HG03159 (cell line): ENCODE results near the gene GBA2.

Experiments
- ATAC-seq: cut with Tn5 transposase; IDR thresholded peaks from one replicate; pipeline ENCODE4 v1.9.1; 2021; ENCODE audit warnings: mild to moderate bottlenecking, moderate library complexity; ENCODE audit not compliant: unreplicated experiment

Gene GBA2

DNA sequence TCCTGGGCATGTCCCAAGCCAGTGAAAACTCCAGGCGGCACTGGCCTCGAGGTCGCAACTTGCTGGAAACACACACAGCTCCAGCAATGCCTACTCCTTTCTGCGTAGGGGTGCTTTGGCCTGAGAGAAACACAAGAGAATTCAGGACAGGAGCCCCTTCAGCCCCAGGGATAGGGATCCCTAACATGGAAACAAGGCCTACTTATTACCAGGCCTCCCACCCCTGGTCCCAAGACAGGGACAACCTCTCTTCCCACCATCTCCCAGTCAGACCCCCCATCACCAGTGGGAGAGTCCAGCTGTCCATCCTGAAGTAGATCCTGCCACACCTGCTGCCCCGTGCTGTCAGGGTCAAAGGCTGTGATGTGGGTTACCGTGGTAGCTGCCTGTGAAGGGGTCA, 8.8 kb downstream of the GBA2 start:
- no peak for ATAC-seq

GRCh38 chr9:35738924-35739323, 10.1 kb downstream of the GBA2 start:
- ATAC-seq: no peak

GRCh38 chr9:35738186-35738585, 10.8 kb downstream of the GBA2 start:
- no peak for ATAC-seq

DNA sequence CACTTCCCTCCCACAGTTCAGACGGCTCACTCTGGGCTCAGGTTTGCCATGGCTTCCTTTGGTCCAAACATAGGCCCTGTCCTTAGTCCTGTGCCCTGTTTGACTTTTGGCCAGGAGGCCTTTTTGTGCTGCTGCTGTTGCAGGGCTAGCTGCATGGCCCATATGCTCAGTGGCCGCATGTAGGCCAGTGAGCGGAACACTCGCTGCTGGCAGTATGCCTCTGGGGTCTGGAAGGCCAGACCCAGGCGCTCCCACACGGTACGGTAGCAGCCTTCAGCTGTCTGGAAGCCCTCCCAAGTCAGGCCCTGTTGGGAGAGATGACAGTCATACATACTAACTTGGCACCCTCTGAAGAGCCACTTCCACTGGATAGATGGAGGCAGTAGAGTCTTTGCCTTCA, 11.9 kb downstream of the GBA2 start:
- ATAC-seq: no peak

DNA sequence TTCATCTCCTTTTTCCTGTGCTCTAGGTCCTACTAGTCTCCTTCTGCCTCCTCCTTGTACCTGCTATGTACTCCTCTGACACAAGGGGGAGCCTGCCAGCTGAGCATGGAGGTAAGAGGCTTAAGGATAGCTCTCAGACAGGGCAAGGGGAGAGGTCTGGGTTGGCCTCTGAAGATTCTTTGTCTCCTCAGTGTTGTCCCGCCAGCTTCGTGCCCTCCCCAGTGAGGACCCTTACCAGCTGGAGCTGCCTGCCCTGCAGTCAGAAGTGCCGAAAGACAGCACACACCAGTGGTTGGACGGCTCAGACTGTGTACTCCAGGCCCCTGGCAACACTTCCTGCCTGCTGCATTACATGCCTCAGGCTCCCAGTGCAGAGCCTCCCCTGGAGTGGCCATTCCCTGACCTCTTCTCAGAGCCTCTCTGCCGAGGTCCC, 12.8 kb downstream of the GBA2 start:
- ATAC-seq: no peak

DNA sequence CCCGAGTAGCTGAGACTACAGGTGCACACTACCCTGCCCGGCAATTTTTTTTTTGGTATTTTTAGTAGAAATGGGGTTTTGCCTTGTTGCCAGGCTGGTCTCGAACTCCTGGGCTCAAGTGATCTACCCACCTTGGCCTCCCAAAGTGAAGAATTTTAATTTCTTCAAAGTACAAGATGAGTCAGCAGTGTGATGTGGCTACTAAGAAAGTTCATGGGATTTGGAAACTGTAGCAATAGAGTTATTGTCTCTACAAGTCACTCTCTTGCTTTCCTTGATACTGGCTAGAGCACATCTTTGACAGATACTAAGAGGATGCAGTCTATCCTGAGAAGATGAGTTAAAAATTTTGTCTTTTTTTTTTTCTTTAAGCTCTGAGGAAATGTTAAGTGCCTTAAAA, 14.9 kb downstream of the GBA2 start:
- ATAC-seq: no peak

DNA sequence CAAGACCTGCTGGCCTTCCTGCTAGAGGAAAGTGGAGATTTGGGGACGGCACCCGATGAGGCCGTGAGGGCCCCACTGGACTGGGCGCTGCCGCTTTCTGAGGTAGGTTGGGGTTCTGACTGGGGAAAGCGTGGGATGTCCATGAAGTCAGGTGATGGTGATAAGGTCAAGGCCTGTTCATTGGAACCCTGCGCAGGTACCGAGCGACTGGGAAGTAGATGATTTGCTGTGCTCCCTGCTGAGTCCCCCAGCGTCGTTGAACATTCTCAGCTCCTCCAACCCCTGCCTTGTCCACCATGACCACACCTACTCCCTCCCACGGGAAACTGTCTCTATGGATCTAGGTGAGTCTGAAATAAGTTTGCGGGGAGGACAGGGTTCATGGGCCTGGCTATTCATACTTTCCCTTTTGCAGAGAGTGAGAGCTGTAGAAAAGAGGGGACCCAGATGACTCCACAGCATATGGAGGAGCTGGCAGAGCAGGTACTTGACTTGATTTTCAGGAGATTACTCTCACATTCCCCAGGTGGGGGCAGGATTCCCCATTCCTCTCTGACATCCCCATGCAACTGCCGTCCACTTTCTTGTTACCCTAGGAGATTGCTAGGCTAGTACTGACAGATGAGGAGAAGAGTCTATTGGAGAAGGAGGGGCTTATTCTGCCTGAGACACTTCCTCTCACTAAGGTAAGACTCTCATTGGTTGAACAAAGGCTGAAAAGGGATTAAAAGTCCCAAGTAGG, 16.1 kb downstream of the GBA2 start:
- no peak for ATAC-seq

DNA sequence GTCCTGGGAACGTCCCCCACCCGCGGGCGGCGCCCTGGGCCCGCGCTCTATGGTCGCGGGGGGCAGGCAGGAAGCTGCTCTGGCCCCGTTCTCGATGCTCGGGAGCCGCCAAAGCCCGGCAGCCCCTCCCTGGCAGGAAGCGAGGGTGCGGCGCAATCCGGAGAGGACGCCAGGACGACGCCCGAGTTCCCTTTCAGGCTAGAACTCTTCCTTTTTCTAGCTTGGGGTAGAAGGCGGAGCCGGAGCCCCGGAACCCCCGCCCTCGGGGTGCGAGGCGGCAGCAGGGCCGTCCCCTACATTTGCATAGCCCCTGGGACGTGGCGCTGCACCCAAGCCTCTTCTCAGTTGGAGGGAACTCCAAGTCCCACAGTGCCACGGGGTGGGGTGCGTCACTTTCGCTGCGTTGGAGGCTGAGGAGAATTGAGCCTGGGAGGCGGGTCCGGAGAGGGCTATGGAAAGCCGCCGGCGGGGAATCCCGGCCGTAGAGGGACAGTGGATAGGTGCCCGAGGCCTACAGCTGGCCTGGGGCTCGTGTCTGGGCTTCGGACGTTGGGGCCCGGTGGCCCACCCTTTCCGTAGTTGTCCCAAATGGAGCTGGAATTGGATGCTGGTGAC, 16.7 kb downstream of the GBA2 start, which contains the start of the genes CREB3 and TLN1:
Gene CREB3, plus strand, starts transcription at position 482 of the 615 bp plus-strand sequence. Its CDS starts 107 bp downstream, at position 589.
Gene TLN1, minus strand, starts transcription at position 11 of the 615 bp plus-strand sequence. CDS start 6,501 bp downstream, outside the sequence.
- peak; percentile 75 for ATAC-seq

DNA sequence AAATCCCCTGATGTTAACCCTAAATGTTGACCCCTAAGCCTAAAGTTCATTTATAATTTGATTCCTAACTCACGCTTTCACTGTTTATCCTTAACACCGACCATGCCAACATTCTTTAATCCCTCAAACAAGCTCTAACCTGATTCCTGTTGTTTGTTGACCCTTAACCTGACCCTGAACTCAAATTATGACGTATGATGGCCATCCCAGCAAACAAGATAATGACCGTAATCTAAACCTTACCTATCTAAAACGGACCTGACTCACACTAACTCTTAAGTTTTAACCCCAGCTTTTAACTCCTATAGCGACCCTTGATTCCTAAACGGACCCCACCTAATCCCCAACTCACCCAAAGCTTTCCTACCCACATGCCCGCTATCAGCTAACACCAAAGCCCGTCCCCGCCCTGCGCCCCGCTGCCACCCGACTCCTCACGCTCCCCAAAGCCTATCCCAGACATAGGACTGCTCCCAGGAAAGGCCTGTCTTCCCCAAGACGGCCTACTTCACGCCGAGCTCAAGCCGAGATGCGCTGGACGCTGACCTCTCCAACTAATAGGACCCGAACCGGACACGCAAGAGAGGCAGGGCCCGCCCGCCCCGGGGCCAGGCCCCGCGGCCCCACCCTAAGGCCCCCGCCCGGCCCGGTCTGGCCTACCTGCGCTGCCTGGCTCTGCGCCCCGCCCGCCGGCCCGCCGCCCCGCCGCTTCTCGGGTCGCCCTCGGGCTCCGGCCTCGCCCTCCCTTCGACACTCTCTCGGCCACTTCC, 17.4 kb downstream of the GBA2 start:
- no peak for ATAC-seq

DNA sequence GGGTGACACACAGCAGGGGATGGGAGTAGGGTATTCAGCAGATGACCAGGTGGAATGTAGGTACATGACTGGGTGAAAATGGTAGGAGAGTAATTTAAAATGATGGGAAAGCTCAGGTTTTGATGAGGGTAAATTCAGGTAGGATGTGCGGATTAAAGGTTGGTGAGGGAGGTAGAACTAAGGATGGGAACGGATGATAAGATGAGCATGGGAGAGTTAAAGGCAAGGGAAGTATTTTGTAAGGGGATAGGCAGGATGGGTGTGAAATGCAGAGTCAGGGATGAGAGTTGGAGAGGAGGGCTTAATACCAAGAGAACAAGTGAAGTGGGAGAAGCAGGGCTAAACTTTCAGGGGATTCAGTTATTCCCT, 18.6 kb downstream of the GBA2 start:
- ATAC-seq: no peak

DNA sequence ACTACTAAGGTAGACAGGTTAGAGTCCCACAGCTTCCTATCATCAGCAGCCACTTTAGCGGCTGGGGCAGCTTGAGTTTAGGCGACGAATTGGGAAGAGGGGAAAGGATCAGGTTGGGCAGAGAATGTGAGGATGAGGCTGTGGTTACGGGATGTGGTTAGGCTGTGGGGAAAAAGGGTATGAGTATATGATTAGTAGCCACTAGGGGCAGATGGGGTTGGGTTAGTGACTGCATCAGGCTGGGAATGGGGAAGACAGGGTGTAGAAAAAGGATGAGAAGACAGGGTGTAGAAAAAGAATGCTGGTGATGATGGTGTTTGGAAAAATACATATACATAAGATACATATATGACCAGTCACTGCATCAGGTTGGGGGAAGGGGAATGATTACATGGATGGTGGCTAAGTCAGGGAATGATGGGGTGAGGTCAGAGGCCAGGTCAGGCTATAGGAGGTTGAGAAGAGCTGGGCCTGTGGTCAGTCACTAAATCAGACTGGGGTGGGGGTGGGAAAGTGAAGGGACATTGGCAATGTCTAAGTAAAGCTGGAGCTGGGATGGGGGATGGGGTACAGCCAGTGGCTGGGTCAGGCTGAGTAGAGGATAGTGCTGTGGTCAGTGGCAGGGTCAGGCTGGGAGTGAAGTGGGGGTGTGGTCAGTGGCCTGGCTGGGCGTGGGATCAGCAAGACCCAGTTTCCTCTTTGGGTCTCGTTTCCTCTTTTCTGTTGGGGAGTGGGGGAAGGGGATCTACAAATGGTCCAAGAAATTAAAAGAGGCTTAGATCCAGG, 19.1 kb downstream of the GBA2 start:
- ATAC-seq: no peak

DNA sequence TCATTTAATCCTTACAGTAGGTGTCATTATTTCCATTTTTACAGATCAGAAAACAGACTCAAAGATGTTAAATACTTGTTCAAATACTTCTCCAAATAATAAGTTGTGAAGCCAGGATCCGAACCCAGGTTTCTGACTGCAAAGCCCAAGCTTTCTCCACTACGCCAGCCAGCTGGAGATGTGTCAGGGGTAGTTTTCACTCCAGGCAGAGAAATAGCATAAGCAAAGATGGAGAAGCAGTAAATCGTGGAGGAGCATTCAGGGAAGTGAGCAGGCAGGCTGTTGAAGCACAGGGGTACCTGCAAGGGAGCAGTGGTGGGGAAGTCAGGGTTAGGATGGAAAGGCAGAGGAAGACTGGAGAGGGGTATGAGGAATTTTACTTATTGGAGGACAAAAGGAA, 19.9 kb downstream of the GBA2 start:
- ATAC-seq: no peak

DNA sequence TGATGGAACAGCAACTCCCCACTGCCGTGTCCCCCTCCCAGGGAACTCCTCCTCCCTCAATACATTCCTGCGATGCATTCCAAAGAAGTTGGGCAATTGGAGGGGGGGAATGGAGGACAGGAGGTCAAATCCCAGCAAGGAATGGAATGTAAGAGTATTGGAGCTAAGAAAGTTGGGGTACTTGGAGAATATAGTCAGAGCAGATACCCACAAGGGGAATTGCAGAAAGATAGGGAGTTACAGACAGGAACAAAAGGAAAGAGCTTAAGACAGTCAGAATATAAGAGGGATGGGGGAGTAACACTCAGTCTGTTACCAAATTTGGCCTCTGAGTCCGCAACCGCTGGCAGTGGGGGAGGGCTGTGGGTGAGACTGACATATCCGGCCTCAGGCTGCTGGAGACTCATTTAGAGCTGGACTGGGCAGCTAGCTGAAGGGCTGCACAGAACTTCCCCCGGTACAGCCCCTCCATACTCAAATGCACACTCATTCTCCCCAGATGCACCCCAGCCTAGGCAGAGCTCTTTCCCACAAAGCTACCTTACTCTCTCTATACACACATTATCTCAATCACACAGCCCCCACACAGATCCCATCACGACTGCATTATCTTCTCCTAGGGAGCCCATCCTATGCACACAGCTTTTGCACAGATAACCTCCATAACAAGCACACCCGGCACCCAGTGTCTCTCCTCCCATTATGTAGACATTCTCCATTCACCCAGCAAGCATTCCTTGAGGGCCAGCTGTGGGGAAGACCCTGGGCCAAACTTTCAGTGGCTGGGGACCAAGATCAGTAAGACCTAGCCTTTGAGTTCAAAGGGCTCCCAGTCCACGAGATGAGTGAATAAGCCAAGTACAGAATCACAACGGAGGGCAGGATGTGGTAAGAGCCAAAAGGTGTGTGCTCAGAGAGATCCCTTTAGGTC, 20.7 kb downstream of the GBA2 start:
- no peak for ATAC-seq

- no peak for ATAC-seq
These were observed 21.4 kb downstream of the GBA2 start for GRCh38 chr9:35727676-35728040.

DNA sequence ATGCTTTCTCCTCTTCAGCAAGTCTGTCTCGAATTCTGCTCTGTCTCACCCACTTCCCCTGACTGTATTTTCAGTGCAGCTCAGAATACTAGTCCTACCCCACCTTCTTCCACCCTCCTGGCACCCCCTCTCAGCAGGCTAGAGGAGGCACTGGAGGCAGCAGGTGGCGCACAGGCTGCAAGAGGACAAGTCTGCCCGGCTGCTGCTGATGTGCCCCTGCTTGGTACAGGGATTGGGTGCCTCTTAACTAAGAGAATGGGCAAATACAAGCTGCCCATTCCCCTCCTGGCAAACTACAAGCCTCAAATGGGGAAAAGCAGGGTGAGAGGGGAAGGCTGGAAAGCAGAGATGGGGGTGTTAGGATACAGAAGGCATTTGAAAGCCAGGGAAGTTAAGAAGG, 22.1 kb downstream of the GBA2 start:
- no peak for ATAC-seq

GRCh38 chr9:35725362-35725761, 23.7 kb downstream of the GBA2 start:
- ATAC-seq: no peak

DNA sequence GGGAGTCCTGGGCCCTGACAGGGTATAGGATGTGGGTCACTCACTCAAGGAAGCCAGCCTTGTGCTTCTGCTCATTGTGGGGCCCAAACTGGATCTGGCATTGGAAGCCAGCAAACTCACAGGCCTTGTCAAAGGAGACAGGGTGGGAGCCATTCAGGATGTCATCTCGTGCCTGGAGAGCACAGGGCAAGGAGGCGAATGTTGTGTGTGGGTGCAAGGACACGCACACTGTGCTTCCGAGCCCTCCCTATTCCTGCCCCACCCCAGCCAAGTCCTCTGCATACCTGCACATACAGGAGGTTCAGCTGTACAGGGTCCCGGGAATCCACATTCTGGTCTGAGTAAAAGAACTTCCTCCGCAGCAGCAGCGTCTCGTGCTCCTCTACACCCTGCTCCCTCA, 25.1 kb downstream of the GBA2 start:
- ATAC-seq: no peak

DNA sequence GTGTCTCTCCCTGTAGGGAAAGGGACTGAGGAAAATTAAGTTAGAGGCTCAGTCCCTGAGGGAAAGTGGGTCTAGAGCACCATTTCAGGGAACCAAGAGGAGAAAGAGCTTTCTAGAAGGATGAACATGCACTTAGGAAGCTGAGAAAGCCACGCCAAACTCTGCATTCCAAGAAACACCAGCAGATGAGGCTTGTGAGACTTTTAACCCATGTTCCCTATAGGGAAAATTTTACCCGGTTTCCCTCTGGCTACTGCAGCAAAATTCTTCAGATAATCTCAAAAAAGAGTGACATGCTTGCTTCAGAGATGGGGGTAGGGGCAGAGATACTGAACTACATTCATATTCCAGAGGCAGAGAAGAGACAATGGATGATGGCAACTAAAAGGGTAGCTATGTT, 25.6 kb downstream of the GBA2 start:
- no peak for ATAC-seq

DNA sequence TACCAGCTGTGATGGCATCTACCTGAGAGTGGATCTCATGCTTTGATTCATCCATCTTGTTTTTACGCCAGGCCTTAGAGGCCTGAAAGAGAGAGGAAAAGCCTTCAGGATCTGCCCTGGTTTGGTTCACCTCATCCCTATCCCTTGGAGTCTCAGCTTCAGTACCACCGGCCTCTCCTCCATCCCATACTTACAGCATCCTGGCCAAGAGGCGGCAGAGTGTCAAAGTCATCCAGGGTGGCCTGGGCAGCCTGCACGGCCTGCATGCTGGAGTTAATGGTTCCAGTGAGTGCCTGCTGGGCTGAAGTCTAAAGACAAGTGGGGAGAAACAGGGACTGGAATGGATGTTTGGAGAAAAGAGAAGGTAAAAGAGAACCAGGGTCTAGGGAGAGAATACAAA, 29.5 kb downstream of the GBA2 start:
- ATAC-seq: no peak
